Aortic smooth muscle cell (primary cell): Measurements from ENCODE around the gene PCDHB11. TPM values are rescaled to one million over a fixed set of nuclear protein-coding genes. Genes with fewer than 3 reads are reported as not detected.

Experiments
- total RNA-seq: library from RNA; depleted of rRNA; stranded (reverse); fragments of >200 nt; gene quantifications from 2 replicates; pipeline ENCODE4 v1.2.3, GENCODE V29; 2014

The PCDHB11 gene
- 0.44 and 0.53 TPM in 2 replicates for total RNA-seq

DNA sequence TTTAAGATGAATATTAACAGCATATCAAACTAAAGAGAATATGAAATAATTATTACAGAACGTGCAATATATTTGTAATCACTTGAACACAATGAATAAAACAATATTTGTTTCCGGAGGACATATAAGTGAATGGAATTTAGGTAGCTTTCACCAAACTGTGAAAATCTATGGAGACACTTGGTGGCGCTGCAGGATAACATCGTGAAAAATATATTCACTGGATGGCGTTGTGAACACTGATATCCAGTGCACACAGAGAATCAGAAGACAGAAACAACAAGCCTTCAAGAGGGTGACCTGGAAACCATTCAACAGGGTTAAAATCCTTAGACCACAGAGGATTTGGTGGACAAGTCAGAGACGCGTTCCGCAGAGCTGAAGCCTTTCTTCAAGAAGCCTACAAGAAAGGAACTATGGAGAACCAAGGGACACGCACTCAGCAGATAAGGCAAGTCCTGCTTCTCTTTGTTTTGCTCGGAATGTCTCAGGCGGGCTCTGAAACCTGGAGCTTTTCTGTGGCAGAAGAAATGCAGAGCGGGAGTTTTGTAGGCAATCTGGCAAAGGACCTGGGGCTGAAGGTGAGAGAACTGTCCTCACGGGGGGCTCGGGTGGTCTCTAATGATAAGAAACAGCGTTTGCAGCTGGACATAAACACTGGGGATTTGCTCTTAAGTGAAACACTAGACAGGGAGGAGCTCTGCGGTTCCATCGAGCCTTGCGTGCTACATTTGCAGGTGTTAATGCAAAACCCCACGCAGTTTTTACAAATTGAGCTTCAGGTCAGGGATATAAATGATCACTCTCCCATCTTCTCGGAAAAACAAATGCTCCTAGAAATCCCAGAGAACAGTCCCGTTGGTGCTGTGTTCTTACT is at the start of gene PCDHB11:
Gene PCDHB11 (plus strand): TSS at position 269 of the 877 bp plus-strand sequence. CDS start 148 bp downstream, at position 417.

DNA sequence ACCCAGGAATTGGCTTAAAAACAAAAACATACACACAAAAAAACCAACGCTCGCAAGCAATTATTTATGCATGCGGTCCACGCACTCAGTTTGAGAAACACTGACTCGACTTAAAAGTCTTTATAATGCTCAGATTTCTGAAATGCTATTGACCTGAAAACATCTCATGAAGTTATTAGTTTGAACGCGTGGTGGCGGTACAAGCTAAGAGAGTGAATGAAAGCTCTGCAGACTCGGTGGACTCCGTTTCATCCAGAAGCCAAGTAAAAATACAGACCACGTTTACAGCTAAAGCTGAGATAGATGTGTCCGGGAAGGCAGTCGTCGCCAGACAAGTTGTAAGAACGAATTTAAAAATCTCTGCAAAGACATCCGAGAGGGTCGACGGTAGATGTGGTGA is 49.6 kb upstream of the PCDHB11 start, which contains the start of gene PCDHB6:
Gene PCDHB6 (plus strand): TSS at position 246 of the 400 bp plus-strand sequence. CDS start 201 bp downstream, outside the sequence.

GRCh38 chr5:141172381-141173204 is 26.8 kb upstream of the PCDHB11 start, which contains the start of gene PCDHB7:
TSS of gene PCDHB7 (plus strand) at chr5:141172644. CDS start at chr5:141172836, 192 bp downstream.

DNA sequence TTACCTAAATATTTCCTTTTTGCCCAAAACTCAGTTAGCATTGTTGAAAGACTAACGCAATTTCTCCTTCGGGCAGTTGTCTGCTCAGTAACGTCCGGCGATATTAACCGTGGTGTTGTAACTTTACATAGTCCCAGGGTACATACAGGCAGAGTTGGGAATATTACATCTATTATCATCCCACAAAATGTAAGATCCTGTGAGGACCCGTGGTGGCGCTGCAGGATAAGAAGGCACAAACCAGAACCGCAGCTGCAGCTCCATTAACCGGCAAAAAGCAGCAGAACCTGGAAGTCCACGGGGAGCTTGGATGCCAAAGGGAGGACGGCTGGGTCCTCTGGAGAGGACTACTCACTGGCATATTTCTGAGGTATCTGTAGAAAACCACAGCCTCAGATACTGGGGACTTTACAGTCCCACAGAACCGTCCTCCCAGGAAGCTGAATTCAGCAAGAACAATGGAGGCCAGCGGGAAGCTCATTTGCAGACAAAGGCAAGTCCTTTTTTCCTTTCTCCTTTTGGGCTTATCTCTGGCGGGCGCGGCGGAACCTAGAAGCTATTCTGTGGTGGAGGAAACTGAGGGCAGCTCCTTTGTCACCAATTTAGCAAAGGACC is 21.7 kb upstream of the PCDHB11 start, which contains the start of gene PCDHB8:
Gene PCDHB8 (plus strand): TSS at position 214 of the 615 bp plus-strand sequence. CDS start 245 bp downstream, at position 459.

GRCh38 chr5:141182248-141182647 is 17.2 kb upstream of the PCDHB11 start, which contains the start of gene PCDHB16:
TSS of gene PCDHB16 (plus strand) at chr5:141182387. CDS start at chr5:141182560, 173 bp downstream.

GRCh38 chr5:141186897-141187512 is 12.4 kb upstream of the PCDHB11 start, which contains the start of gene PCDHB9:
TSS of gene PCDHB9 (plus strand) at chr5:141187161. CDS start at chr5:141187319, 158 bp downstream.

GRCh38 chr5:141192110-141192725 is 7.2 kb upstream of the PCDHB11 start, which contains the start of gene PCDHB10:
TSS of gene PCDHB10 (plus strand) at chr5:141192353. CDS start at chr5:141192553, 200 bp downstream.

GRCh38 chr5:141208478-141208877 is 9.1 kb downstream of the PCDHB11 start, which contains the start of gene PCDHB12:
TSS of gene PCDHB12 (plus strand) at chr5:141208719. CDS start at chr5:141208908, 189 bp downstream.

DNA sequence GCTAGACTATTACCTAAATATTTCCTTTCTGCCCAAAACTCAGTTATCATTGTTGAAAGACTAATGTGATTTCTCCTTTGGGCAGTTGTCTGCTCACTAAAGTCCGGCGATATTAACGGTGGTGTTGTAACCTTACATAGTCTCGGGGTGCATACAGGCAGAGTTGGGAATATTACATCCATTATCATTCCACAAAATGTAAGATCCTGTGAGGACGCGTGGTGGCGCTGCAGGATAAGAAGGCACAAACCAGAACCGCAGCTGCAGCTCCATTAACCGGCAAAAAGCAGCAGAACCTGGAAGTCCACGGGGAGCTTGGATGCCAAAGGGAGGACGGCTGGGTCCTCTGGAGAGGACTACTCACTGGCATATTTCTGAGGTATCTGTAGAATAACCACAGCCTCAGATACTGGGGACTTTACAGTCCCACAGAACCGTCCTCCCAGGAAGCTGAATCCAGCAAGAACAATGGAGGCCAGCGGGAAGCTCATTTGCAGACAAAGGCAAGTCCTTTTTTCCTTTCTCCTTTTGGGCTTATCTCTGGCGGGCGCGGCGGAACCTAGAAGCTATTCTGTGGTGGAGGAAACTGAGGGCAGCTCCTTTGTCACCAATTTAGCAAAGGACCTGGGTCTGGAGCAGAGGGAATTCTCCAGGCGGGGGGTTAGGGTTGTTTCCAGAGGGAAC is 14.4 kb downstream of the PCDHB11 start, which contains the start of gene PCDHB13:
Gene PCDHB13 (plus strand): TSS at position 264 of the 684 bp plus-strand sequence. CDS start 205 bp downstream, at position 469.

DNA sequence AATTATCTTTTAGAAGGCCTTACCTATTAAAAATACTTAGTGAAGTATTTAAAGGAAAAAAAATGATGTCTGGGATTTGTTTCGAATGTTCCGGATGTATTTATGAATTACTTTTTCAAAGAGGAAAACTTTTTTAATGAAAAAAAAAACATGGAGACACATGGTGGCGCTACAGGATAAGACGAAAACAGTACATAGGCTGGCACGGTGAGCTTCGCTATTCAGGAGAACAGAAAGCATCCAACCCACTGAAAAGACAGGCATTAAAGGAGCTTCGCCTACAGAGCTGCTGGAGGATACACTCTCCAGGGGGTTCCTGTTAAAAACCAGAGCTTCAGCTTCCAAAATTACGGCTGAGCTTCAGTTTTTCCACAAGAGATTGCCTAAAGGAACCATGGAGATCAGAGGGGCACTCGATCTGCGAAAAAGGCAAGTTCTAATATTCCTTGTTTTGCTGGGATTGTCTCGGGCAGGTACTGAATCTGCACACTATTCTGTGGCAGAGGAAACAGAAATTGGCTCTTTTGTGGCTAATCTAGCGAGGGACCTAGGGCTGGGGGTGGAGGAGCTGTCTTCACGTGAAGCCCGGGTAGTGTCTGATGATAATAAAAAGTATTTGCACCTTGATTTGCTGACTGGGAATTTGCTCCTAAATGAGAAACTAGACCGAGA is 23.8 kb downstream of the PCDHB11 start, which contains the start of gene PCDHB14:
Gene PCDHB14 (plus strand): TSS at position 232 of the 672 bp plus-strand sequence. CDS start 163 bp downstream, at position 395.

DNA sequence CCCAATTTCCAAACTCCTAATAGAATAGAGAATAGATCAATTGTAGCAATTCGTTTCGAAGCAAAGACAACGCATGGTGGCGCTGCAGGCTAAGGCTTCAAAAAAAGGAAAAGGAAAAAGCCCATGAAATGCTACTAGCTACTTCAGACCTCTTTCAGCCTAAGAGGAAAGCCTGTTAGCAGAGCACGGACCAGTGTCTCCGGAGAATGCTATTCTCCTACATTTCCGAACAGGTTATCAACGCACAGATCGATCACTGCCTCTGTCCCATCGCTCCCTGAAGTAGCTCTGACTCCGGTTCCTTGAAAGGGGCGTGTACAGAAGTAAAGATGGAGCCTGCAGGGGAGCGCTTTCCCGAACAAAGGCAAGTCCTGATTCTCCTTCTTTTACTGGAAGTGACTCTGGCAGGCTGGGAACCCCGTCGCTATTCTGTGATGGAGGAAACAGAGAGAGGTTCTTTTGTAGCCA is 45.9 kb downstream of the PCDHB11 start, which contains the start of gene PCDHB15:
Gene PCDHB15 (plus strand): TSS at position 146 of the 468 bp plus-strand sequence. CDS start 184 bp downstream, at position 330.

Other genes with a start within 250 kb of the PCDHB11 start
- 0.31 and 0.53 TPM in 2 replicates for gene PCDHAC2, start 233.2 kb upstream of the PCDHB11 start, total RNA-seq
- not detected in 2 replicates for gene PCDHB1, start 148.3 kb upstream of the PCDHB11 start, total RNA-seq
- 1.7 and 3.8 TPM in 2 replicates for gene PCDHB2, start 105.0 kb upstream of the PCDHB11 start, total RNA-seq
- 0.81 and 1.3 TPM in 2 replicates for gene PCDHB3, start 99.2 kb upstream of the PCDHB11 start, total RNA-seq
- gene PCDHB4, start 77.8 kb upstream of the PCDHB11 start, total RNA-seq: 0.68 and 0.79 TPM in 2 replicates
- gene PCDHB5, start 64.4 kb upstream of the PCDHB11 start, total RNA-seq: 1.4 and 1.8 TPM in 2 replicates
- 0.13 and 0.37 TPM in 2 replicates for gene PCDHB6, start 49.6 kb upstream of the PCDHB11 start, total RNA-seq
- gene PCDHB7, start 27.0 kb upstream of the PCDHB11 start, total RNA-seq: 0.79 and 1.1 TPM in 2 replicates
- 0.62 and 1.1 TPM in 2 replicates for gene PCDHB8, start 21.8 kb upstream of the PCDHB11 start, total RNA-seq
- 1.8 and 1.9 TPM in 2 replicates for gene PCDHB16, start 17.2 kb upstream of the PCDHB11 start, total RNA-seq
- gene PCDHB9, start 12.5 kb upstream of the PCDHB11 start, total RNA-seq: 0.40 and 0.44 TPM in 2 replicates
- 0.66 and 1.1 TPM in 2 replicates for gene PCDHB10, start 7.3 kb upstream of the PCDHB11 start, total RNA-seq
- 0.25 and 0.40 TPM in 2 replicates for gene PCDHB12, start 9.1 kb downstream of the PCDHB11 start, total RNA-seq
- gene PCDHB13, start 14.3 kb downstream of the PCDHB11 start, total RNA-seq: 0.81 and 1.1 TPM in 2 replicates
- 0.92 and 1.1 TPM in 2 replicates for gene PCDHB14, start 23.7 kb downstream of the PCDHB11 start, total RNA-seq
- 0.53 and 0.56 TPM in 2 replicates for gene PCDHB15, start 45.8 kb downstream of the PCDHB11 start, total RNA-seq
- 0.13 and 0.31 TPM in 2 replicates for gene SLC25A2, start 104.4 kb downstream of the PCDHB11 start, total RNA-seq
- 81.0 and 83.9 TPM in 2 replicates for gene TAF7, start 121.2 kb downstream of the PCDHB11 start, total RNA-seq
- gene PCDHGA1, start 130.9 kb downstream of the PCDHB11 start, total RNA-seq: 1.1 TPM in 2 replicates
- 1.7 and 2.5 TPM in 2 replicates for gene PCDHGA2, start 139.1 kb downstream of the PCDHB11 start, total RNA-seq
- gene PCDHGA3, start 144.2 kb downstream of the PCDHB11 start, total RNA-seq: 2.0 and 2.9 TPM in 2 replicates
- gene PCDHGB1, start 150.5 kb downstream of the PCDHB11 start, total RNA-seq: 1.8 and 4.3 TPM in 2 replicates
- gene PCDHGA4, start 155.4 kb downstream of the PCDHB11 start, total RNA-seq: 4.0 and 7.5 TPM in 2 replicates
- gene PCDHGB2, start 160.4 kb downstream of the PCDHB11 start, total RNA-seq: 3.4 and 5.9 TPM in 2 replicates
- 1.5 and 2.7 TPM in 2 replicates for gene PCDHGA5, start 164.5 kb downstream of the PCDHB11 start, total RNA-seq
- gene PCDHGB3, start 170.6 kb downstream of the PCDHB11 start, total RNA-seq: 5.7 and 8.4 TPM in 2 replicates
- 3.3 and 5.3 TPM in 2 replicates for gene PCDHGA6, start 174.3 kb downstream of the PCDHB11 start, total RNA-seq
- gene PCDHGA7, start 183.1 kb downstream of the PCDHB11 start, total RNA-seq: 3.4 and 4.8 TPM in 2 replicates
- gene PCDHGB4, start 188.1 kb downstream of the PCDHB11 start, total RNA-seq: 20.1 and 26.5 TPM in 2 replicates
- gene PCDHGA8, start 193.0 kb downstream of the PCDHB11 start, total RNA-seq: 2.2 and 3.9 TPM in 2 replicates
- 21.0 and 29.1 TPM in 2 replicates for gene PCDHGB5, start 198.3 kb downstream of the PCDHB11 start, total RNA-seq
- 2.9 and 5.7 TPM in 2 replicates for gene PCDHGA9, start 203.2 kb downstream of the PCDHB11 start, total RNA-seq
- gene PCDHGB6, start 208.4 kb downstream of the PCDHB11 start, total RNA-seq: 3.3 and 4.7 TPM in 2 replicates
- gene PCDHGA10, start 213.4 kb downstream of the PCDHB11 start, total RNA-seq: 5.3 and 7.5 TPM in 2 replicates
- gene PCDHGB7, start 218.1 kb downstream of the PCDHB11 start, total RNA-seq: 9.1 and 17.3 TPM in 2 replicates
- gene PCDHGA11, start 221.4 kb downstream of the PCDHB11 start, total RNA-seq: 11.0 and 18.2 TPM in 2 replicates
- 17.6 and 22.3 TPM in 2 replicates for gene PCDHGA12, start 230.9 kb downstream of the PCDHB11 start, total RNA-seq